ENCODE measurements around the gene HES2. TPM values are rescaled to one million over a fixed set of nuclear protein-coding genes. Genes with fewer than 3 reads are reported as not detected.
"Not testable (repeated sequence)": the region's sequence is repeated elsewhere in the genome, so short reads cannot be mapped to it uniquely, and the experiment has no call there.

Gene HES2
- total and polyA plus RNA-seq, 2 donors (not counting 1 experiment from before 2014, with no cell fraction given), result 0.50 TPM; not detected in 1

GRCh38 chr1:6380037-6380436, 39.7 kb downstream of the HES2 start:
- Histone ChIP-seq H2AFZ (ENCODE audit: low read length) (no peak overlapping the region), H3K79me2 (ENCODE audit: control insufficient read depth, insufficient read depth, low read length) (no peaks in the 10 kb centered on the region)

GRCh38 chr1:6378096-6378746, 41.5 kb downstream of the HES2 start:
- Histone ChIP-seq H4K20me1 (ENCODE audit: control insufficient read depth, extremely low read depth, insufficient read depth, low read length) (no peaks in the 10 kb centered on the region), H3K79me2 (ENCODE audit: control insufficient read depth, insufficient read depth, low read length) (no peaks in the 10 kb centered on the region), H3K4me1 (ENCODE audit: control insufficient read depth, extremely low read depth, insufficient read depth, low read length) (no peaks in the 10 kb centered on the region), H2AFZ (ENCODE audit: low read length) (no peak overlapping the region), H3K9me3 (ENCODE audit: control insufficient read depth, insufficient read depth, low read depth, low read length) (no peaks in the 10 kb centered on the region), H3K9ac (ENCODE audit: insufficient read depth, low read length) (no peak overlapping the region), H3K27me3 (ENCODE audit: control insufficient read depth, insufficient read depth, low read length) (no peaks in the 10 kb centered on the region), H3K4me2 (ENCODE audit: extremely low read depth, insufficient read depth, low read length) (no peak overlapping the region), H3K36me3 (ENCODE audit: control insufficient read depth, insufficient read depth, low read length) (no peaks in the 10 kb centered on the region), H3K4me3 (replicated peaks in 1 of 4; ENCODE audit: control extremely low read depth in 1 of 4, insufficient read depth in 1 of 4, low read depth in 3 of 4, low read length in 4 of 4) (no peak overlapping the region), H3K27ac (ENCODE audit: insufficient read depth, low read length) (no peak overlapping the region)
- no peak for TF ChIP-seq CTCF (conservative IDR thresholded peaks at IDR 0.05 in 1 of 2, IDR thresholded peaks at IDR 0.05 in 1 of 2; ENCODE audit: low read depth in 1 of 2, low read length in 2 of 2)
- no peak for TF ChIP-seq EZH2 (IDR thresholded peaks at IDR 0.05; ENCODE audit: low read length, missing control alignments)
- DNase-seq (ENCODE audit: low read depth in 2 of 2), result no peak

More at GRCh38 chr1:6380037-6380436, 39.7 kb downstream of the HES2 start:
- no peak for TF ChIP-seq EZH2 (IDR thresholded peaks at IDR 0.05; ENCODE audit: low read length, missing control alignments)
- TF ChIP-seq CTCF (conservative IDR thresholded peaks at IDR 0.05 in 1 of 2, IDR thresholded peaks at IDR 0.05 in 1 of 2; ENCODE audit: low read depth in 1 of 2, low read length in 2 of 2), result no peak
- no peaks in the 10 kb centered on the region for H3K4me1 ChIP-seq (ENCODE audit: control insufficient read depth, extremely low read depth, insufficient read depth, low read length)
- H3K4me2 ChIP-seq (ENCODE audit: extremely low read depth, insufficient read depth, low read length), result no peak overlapping the region
- H3K9ac ChIP-seq (ENCODE audit: insufficient read depth, low read length), result no peak overlapping the region
- no peak for DNase-seq (ENCODE audit: low read depth in 2 of 2)
- no peaks in the 10 kb centered on the region for H4K20me1 ChIP-seq (ENCODE audit: control insufficient read depth, extremely low read depth, insufficient read depth, low read length)
- no peaks in the 10 kb centered on the region for H3K27me3 ChIP-seq (ENCODE audit: control insufficient read depth, insufficient read depth, low read length)
- H3K36me3 ChIP-seq (ENCODE audit: control insufficient read depth, insufficient read depth, low read length), result no peaks in the 10 kb centered on the region
- H3K9me3 ChIP-seq (ENCODE audit: control insufficient read depth, insufficient read depth, low read depth, low read length), result no peaks in the 10 kb centered on the region
- no peak overlapping the region for H3K27ac ChIP-seq (ENCODE audit: insufficient read depth, low read length)
- H3K4me3 ChIP-seq (replicated peaks in 1 of 4; ENCODE audit: control extremely low read depth in 1 of 4, insufficient read depth in 1 of 4, low read depth in 3 of 4, low read length in 4 of 4), result no peak overlapping the region

- H2AFZ ChIP-seq (ENCODE audit: low read length), result no peak overlapping the region
- H4K20me1 ChIP-seq (ENCODE audit: control insufficient read depth, extremely low read depth, insufficient read depth, low read length), result no peaks in the 10 kb centered on the region
- no peak overlapping the region for H3K9ac ChIP-seq (ENCODE audit: insufficient read depth, low read length)
- no peaks in the 10 kb centered on the region for H3K27me3 ChIP-seq (ENCODE audit: control insufficient read depth, insufficient read depth, low read length)
- no peak for TF ChIP-seq EZH2 (IDR thresholded peaks at IDR 0.05; ENCODE audit: low read length, missing control alignments)
- no peak for TF ChIP-seq CTCF (conservative IDR thresholded peaks at IDR 0.05 in 1 of 2, IDR thresholded peaks at IDR 0.05 in 1 of 2; ENCODE audit: low read depth in 1 of 2, low read length in 2 of 2)
- no peaks in the 10 kb centered on the region for H3K4me1 ChIP-seq (ENCODE audit: control insufficient read depth, extremely low read depth, insufficient read depth, low read length)
- no peak overlapping the region for H3K4me3 ChIP-seq (replicated peaks in 1 of 4; ENCODE audit: control extremely low read depth in 1 of 4, insufficient read depth in 1 of 4, low read depth in 3 of 4, low read length in 4 of 4)
- H3K27ac ChIP-seq (ENCODE audit: insufficient read depth, low read length), result no peak overlapping the region
- H3K79me2 ChIP-seq (ENCODE audit: control insufficient read depth, insufficient read depth, low read length), result no peaks in the 10 kb centered on the region
- no peaks in the 10 kb centered on the region for H3K36me3 ChIP-seq (ENCODE audit: control insufficient read depth, insufficient read depth, low read length)
- DNase-seq (ENCODE audit: low read depth in 2 of 2), result no peak
- no peaks in the 10 kb centered on the region for H3K9me3 ChIP-seq (ENCODE audit: control insufficient read depth, insufficient read depth, low read depth, low read length)
- H3K4me2 ChIP-seq (ENCODE audit: extremely low read depth, insufficient read depth, low read length), result no peak overlapping the region
Measured at GRCh38 chr1:6373961-6374720, 45.6 kb downstream of the HES2 start.

GRCh38 chr1:6372236-6372635, 47.5 kb downstream of the HES2 start:
- not testable (repeated sequence) for H3K4me1 ChIP-seq (ENCODE audit: control insufficient read depth, extremely low read depth, insufficient read depth, low read length); H3K79me2 ChIP-seq (ENCODE audit: control insufficient read depth, insufficient read depth, low read length); H3K27me3 ChIP-seq (ENCODE audit: control insufficient read depth, insufficient read depth, low read length); H3K27ac ChIP-seq (ENCODE audit: insufficient read depth, low read length); H2AFZ ChIP-seq (ENCODE audit: low read length); H3K4me2 ChIP-seq (ENCODE audit: extremely low read depth, insufficient read depth, low read length); H3K9ac ChIP-seq (ENCODE audit: insufficient read depth, low read length); H3K36me3 ChIP-seq (ENCODE audit: control insufficient read depth, insufficient read depth, low read length); H4K20me1 ChIP-seq (ENCODE audit: control insufficient read depth, extremely low read depth, insufficient read depth, low read length); H3K9me3 ChIP-seq (ENCODE audit: control insufficient read depth, insufficient read depth, low read depth, low read length); H3K4me3 ChIP-seq (replicated peaks in 1 of 4; ENCODE audit: control extremely low read depth in 1 of 4, insufficient read depth in 1 of 4, low read depth in 3 of 4, low read length in 4 of 4)
- peak in 1 of 2 donors; percentile 60 for DNase-seq (ENCODE audit: low read depth in 2 of 2)

Measured in fibroblast of lung (primary cell).